HG03135 (cell line): ENCODE results near the gene DAGLB.
"Not testable (repeated sequence)": the region's sequence is repeated elsewhere in the genome, so short reads cannot be mapped to it uniquely, and the experiment has no call there.

Experiments used
- ATAC-seq: cut with Tn5 transposase; IDR thresholded peaks from one replicate; pipeline ENCODE4 v1.9.1; 2021; ENCODE audit warnings: mild to moderate bottlenecking, moderate library complexity; ENCODE audit not compliant: unreplicated experiment

DAGLB gene

DNA sequence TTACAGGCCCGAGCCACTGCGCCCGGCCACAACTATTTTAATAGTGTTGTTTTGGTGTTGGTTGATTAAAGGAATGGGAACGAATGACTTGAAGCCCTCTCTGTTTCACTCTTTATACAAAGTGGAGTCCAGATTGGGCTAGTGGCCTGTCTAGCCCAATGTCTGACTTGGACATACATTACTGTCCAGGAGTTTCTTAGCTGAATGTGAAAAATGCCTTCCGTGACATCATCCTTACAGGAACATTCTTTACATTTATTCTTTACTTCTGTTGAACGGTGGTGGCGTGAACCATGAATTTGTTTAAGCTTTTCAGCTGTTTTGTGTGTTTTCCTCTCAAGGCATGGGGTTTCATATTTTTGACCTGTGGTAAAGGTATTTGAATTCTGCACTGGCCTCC, 67.9 kb downstream of the DAGLB start:
- no peak for ATAC-seq

- ATAC-seq, result not testable (repeated sequence)
Observed at GRCh38 chr7:6378556-6378955, 69.2 kb downstream of the DAGLB start.

DNA sequence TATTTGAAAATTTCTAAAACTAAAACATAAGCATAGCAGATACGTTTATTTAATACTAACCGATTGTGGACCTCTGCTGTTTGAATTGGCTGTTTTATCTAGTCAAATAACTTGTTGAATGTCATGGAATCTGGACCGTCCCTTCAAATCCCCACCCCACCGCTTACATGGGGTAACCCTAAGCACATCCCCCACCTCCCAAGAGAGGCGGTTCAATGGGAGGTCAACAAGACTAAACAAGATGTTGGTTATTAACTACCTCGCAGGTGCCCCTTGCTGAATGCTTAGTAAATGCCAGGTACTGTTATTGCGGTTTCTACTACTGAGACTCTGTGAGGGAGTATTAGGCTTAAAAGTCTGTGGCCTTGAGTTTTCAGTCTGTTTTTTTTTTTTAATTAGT, 70.9 kb downstream of the DAGLB start:
- ATAC-seq, result no peak

DNA sequence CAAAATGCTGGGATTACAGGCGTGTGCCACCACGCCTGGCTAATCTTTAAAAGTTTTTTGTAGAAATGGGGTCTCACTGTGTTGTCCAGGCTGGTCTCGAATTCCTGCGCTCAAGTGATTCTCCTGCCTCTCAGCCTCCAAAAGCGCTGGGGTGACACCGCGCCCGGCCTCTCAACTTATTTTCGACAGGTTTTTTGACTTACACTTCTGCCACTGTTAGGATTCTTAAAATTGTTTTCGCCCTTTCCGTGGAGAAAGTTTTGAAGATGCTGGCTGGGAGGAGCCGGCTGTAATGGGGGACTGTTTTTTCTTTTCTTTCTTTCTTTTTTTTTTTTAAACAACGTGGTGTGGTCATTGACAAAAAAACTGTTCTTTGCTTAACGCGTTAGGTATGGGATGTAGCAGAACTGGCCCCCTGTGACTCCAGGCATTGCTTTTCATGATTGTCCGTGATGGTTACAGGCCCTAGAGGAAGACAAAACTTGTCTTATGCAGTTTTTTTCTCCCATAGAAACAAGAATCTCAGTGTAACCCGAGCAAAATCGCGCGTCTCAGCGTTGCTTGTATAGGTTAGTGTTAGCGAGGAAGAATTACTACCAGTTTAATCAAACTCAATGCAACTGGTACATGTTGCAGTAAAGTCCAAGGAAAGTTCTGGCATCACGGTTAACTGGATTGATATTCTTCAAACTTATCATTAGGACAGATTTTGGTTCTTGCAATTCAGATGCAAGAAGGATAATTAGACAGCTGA, 72.2 kb downstream of the DAGLB start:
- no peak for ATAC-seq

DNA sequence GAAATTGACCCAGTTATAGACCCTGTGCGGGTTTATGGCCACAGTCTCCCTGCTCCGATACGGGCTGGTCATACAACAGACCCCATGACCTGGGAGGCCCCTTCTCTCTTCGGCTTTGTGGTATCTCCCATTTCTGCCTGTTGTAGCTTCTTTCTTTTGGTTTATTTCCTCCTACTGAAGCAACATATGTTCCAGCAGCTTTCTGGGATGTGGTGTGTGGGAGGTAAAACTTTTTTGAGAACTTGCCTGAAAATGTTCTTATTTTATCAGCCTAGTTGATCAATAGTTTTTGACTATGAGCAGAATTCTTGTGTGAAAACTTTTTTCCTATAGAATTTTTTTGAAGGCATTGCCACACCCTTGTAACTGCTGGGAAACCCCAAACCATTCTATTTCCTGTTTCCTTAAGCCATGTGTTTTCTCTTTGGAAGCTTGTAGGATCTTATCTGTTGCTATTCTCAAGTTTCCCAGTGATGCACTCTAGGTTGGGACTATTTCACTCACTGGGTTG, 80.0 kb downstream of the DAGLB start:
- ATAC-seq, result no peak

- no peak for ATAC-seq
Observed at GRCh38 chr7:6365451-6365850, 82.3 kb downstream of the DAGLB start.

DNA sequence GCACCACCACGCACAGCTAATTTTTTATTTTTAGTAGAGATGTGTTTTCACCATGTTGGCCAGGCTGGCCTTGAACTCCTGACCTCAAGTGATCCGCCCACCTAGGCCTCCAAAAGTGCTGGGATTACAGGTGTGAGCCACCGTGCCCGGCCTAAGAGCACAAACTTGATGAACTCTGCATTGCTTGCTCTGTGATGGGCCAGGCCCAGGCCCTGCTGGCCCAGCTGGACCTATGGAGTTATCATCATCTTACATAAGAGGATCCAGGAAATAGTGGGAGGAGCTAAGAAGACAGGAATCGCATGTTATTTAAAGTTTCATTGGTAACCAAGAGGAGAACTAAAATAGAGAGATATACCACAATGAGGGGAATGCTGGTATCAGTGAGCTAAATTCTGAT, 86.9 kb downstream of the DAGLB start:
- no peak for ATAC-seq

- ATAC-seq, result no peak
Observed at GRCh38 chr7:6359734-6360133, 88.0 kb downstream of the DAGLB start.
